Measurements from ENCODE around the gene OBSCN. TPM values are rescaled to one million over a fixed set of nuclear protein-coding genes. Genes with fewer than 3 reads are reported as not detected.

Gene OBSCN
- total RNA-seq, 6 experiments from 2014 or later, result 0.27 to 1.8 (median 0.53) TPM

- no peaks in the 10 kb centered on the region for H3K9me3 Mint-ChIP-seq
- H3K36me3 Mint-ChIP-seq (ENCODE audit: low read depth), result no peaks in the 10 kb centered on the region
Measured at GRCh38 chr1:228373681-228374571, 166.1 kb downstream of the OBSCN start.

GRCh38 chr1:228374711-228375577 is 167.1 kb downstream of the OBSCN start:
- Mint-ChIP-seq H3K9me3 (no peaks in the 10 kb centered on the region), H3K4me3 (no peak overlapping the region), H3K27me3 (ENCODE audit: insufficient read depth) (peaks cover 8% of the 10 kb centered on the region), H3K36me3 (ENCODE audit: low read depth) (no peaks in the 10 kb centered on the region), H3K27ac (no peak overlapping the region), H3K4me1 (ENCODE audit: low read depth) (peaks cover 12% of the 10 kb centered on the region)
- TF ChIP-seq CTCF (IDR thresholded peaks at IDR 0.05), result no peak
- peak; percentile 79 for DNase-seq

More at GRCh38 chr1:228373681-228374571, 166.1 kb downstream of the OBSCN start:
- Mint-ChIP-seq H3K27me3 (ENCODE audit: insufficient read depth) (peaks cover 5% of the 10 kb centered on the region), H3K27ac (no peak overlapping the region), H3K4me3 (no peak overlapping the region), H3K4me1 (ENCODE audit: low read depth) (peaks cover 9% of the 10 kb centered on the region)
- no peak for DNase-seq
- no peak for TF ChIP-seq CTCF (IDR thresholded peaks at IDR 0.05)

GRCh38 chr1:228375578-228376261 is 167.9 kb downstream of the OBSCN start:
- Mint-ChIP-seq H3K27ac (no peak overlapping the region), H3K9me3 (no peaks in the 10 kb centered on the region), H3K36me3 (ENCODE audit: low read depth) (no peaks in the 10 kb centered on the region), H3K4me3 (no peak overlapping the region), H3K4me1 (ENCODE audit: low read depth) (peaks cover 12% of the 10 kb centered on the region), H3K27me3 (ENCODE audit: insufficient read depth) (peaks cover 10% of the 10 kb centered on the region)
- TF ChIP-seq CTCF (IDR thresholded peaks at IDR 0.05), result no peak
- DNase-seq, result no peak

GRCh38 chr1:228376262-228376628 is 168.4 kb downstream of the OBSCN start:
- peaks cover 10% of the 10 kb centered on the region for H3K27me3 Mint-ChIP-seq (ENCODE audit: insufficient read depth)
- H3K36me3 Mint-ChIP-seq (ENCODE audit: low read depth), result no peaks in the 10 kb centered on the region
- TF ChIP-seq CTCF (IDR thresholded peaks at IDR 0.05), result no peak
- no peaks in the 10 kb centered on the region for H3K9me3 Mint-ChIP-seq
- H3K27ac Mint-ChIP-seq, result no peak overlapping the region
- peak; percentile 6 for DNase-seq
- H3K4me1 Mint-ChIP-seq (ENCODE audit: low read depth), result peaks cover 12% of the 10 kb centered on the region
- no peak overlapping the region for H3K4me3 Mint-ChIP-seq
